ENCODE results near the gene PIK3CD. TPM values are rescaled to one million over a fixed set of nuclear protein-coding genes. Genes with fewer than 3 reads are reported as not detected.
A peak's percentile ranks its signal among the peaks of the same experiment; 100 is the strongest.

PIK3CD gene
- total and polyA plus RNA-seq, 2 of the 8 experiments (the other 6 are each of a cell fraction or from before 2014, with no cell fraction given): 20.6 to 24.1 TPM

DNA sequence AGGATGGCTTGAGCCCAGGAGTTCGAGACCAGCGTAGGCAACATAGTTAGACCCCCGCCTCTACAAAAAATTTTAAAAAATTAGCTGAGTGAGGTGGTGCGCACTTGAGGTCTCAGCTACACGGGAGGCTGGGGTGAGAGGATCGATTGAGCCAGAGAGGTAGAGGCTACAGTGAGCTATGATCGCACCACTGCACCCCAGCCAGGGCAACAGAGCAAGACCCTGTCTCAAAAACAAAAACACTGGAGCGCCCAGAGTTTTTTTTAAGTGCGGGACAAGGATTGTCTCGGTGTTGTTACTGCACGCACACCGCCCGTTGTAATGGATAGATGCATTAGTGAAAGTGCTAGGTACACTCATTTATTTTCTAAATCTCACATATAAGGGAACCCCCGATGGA lies 37.1 kb downstream of the PIK3CD start (continued):
- no peak for TF ChIP-seq BCL11A (IDR thresholded peaks at IDR 0.05; ENCODE audit: low read depth in 2 of 2, low read length in 2 of 2)
- TF ChIP-seq, protein P1, sequence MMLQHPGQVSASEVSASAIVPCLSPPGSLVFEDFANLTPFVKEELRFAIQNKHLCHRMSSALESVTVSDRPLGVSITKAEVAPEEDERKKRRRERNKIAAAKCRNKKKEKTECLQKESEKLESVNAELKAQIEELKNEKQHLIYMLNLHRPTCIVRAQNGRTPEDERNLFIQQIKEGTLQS (IDR thresholded peaks at IDR 0.05; ENCODE audit: insufficient read depth, low read depth, low read length): no peak
- TF ChIP-seq RFX5 (IDR thresholded peaks at IDR 0.05; ENCODE audit: borderline replicate concordance, low read depth, low read length): no peak
- peak in 1 of 2 experiments; percentile 67; a peak in 1 of 4 replicates for TF ChIP-seq HDAC2 (IDR thresholded peaks at IDR 0.05; ENCODE audit: borderline replicate concordance in 1 of 2, low read depth in 2 of 2, low read length in 2 of 2)
- TF ChIP-seq, protein P2, sequence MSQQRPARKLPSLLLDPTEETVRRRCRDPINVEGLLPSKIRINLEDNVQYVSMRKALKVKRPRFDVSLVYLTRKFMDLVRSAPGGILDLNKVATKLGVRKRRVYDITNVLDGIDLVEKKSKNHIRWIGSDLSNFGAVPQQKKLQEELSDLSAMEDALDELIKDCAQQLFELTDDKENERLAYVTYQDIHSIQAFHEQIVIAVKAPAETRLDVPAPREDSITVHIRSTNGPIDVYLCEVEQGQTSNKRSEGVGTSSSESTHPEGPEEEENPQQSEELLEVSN (IDR thresholded peaks at IDR 0.05): no peak
- TF ChIP-seq HDAC6 (IDR thresholded peaks at IDR 0.05; ENCODE audit: low read depth, low read length): no peak
- TF ChIP-seq FOSL1 (IDR thresholded peaks at IDR 0.05; ENCODE audit: insufficient read depth, low read depth, low read length): no peak
- TF ChIP-seq ASH2L (IDR thresholded peaks at IDR 0.05; ENCODE audit: low read length): no peak
- TF ChIP-seq, protein P3, sequence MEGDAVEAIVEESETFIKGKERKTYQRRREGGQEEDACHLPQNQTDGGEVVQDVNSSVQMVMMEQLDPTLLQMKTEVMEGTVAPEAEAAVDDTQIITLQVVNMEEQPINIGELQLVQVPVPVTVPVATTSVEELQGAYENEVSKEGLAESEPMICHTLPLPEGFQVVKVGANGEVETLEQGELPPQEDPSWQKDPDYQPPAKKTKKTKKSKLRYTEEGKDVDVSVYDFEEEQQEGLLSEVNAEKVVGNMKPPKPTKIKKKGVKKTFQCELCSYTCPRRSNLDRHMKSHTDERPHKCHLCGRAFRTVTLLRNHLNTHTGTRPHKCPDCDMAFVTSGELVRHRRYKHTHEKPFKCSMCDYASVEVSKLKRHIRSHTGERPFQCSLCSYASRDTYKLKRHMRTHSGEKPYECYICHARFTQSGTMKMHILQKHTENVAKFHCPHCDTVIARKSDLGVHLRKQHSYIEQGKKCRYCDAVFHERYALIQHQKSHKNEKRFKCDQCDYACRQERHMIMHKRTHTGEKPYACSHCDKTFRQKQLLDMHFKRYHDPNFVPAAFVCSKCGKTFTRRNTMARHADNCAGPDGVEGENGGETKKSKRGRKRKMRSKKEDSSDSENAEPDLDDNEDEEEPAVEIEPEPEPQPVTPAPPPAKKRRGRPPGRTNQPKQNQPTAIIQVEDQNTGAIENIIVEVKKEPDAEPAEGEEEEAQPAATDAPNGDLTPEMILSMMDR (IDR thresholded peaks at IDR 0.05; ENCODE audit: control extremely low read depth in 1 of 3, insufficient read depth in 1 of 3, low read depth in 1 of 3, low read length in 3 of 3): no peak
- TF ChIP-seq RAD21 (IDR thresholded peaks at IDR 0.05 in 1 of 2, conservative IDR thresholded peaks at IDR 0.05 in 1 of 2; ENCODE audit: low read depth in 2 of 2, low read length in 2 of 2): no peak
- TF ChIP-seq TCF12 (IDR thresholded peaks at IDR 0.05; ENCODE audit: low read depth, low read length): no peak
- no peak for TF ChIP-seq CBX8 (IDR thresholded peaks at IDR 0.05; ENCODE audit: borderline replicate concordance, low read depth, low read length)

All from H1 (cell line).